ENCODE data around the gene CHD9NB.

GRCh38 chr16:53048139-53048915 lies 4.4 kb downstream of the CHD9NB start:
- TF ChIP-seq CTCF (IDR thresholded peaks at IDR 0.05), result no peak
- no peak for TF ChIP-seq POLR2A (IDR thresholded peaks at IDR 0.05)
